Memory B cell (primary cell): Measurements from ENCODE around the gene JADE3.
"Not testable (repeated sequence)": the region's sequence is repeated elsewhere in the genome, so short reads cannot be mapped to it uniquely, and the experiment has no call there.

Experiments
- ATAC-seq: fragments of 150-1000 bp; cut with Tn5 transposase; 2 replicates; pipeline ENCODE4 v1.10.0; 2021; ENCODE audit warnings: low read depth, mild to moderate bottlenecking, moderate library complexity
- DNase-seq, 2 donors: peaks; one replicate each; pipeline ENCODE4 v3.0.0; 2022; ENCODE audit warnings: low spot score in 2 of 2
- H3K27ac Mint-ChIP-seq: one replicate; pipeline ENCODE4 v1.8.0; 2022; ENCODE audit warnings: mild to moderate bottlenecking, moderate library complexity, mixed read lengths
- H3K27me3 Mint-ChIP-seq: one replicate; pipeline ENCODE4 v1.8.0; 2022; ENCODE audit warnings: mixed read lengths
- H3K36me3 Mint-ChIP-seq: one replicate; pipeline ENCODE4 v1.8.0; 2022; ENCODE audit warnings: mild to moderate bottlenecking, mixed read lengths
- H3K4me1 Mint-ChIP-seq: one replicate; pipeline ENCODE4 v1.8.0; 2022; ENCODE audit warnings: mixed read lengths
- H3K4me3 Mint-ChIP-seq: one replicate; pipeline ENCODE4 v1.8.0; 2022; ENCODE audit warnings: mild to moderate bottlenecking, moderate library complexity, mixed read lengths
- H3K9me3 Mint-ChIP-seq: one replicate; pipeline ENCODE4 v1.8.0; 2022; ENCODE audit warnings: mixed read lengths

JADE3 gene

DNA sequence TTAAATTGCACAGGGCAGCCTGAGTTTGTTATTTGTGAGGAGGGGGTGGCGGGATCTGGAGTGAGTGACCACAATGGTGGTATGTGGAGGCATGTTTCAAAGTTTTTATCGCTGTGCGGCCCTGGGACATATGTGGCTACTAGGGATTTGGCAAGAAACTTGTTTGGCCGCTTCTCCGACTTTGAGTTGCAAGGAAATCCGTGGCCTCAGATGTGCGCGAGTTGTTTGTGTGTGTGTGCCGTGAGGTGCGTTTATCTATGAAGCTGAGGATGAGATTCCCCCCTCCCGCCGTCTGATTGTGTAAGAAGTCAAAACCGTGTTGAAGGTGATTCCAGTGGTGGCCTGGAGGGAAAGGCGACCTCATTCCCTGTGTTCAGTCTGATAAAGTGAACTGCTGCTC, 1.4 kb downstream of the JADE3 start:
- Mint-ChIP-seq H3K27ac (peak overlapping the region; percentile 83), H3K9me3 (no peaks in the 10 kb centered on the region), H3K27me3 (no peaks in the 10 kb centered on the region), H3K4me3 (peak overlapping the region; percentile 90), H3K36me3 (no peaks in the 10 kb centered on the region), H3K4me1 (peaks cover 28% of the 10 kb centered on the region)
- no peak for DNase-seq
- ATAC-seq = no peak

DNA sequence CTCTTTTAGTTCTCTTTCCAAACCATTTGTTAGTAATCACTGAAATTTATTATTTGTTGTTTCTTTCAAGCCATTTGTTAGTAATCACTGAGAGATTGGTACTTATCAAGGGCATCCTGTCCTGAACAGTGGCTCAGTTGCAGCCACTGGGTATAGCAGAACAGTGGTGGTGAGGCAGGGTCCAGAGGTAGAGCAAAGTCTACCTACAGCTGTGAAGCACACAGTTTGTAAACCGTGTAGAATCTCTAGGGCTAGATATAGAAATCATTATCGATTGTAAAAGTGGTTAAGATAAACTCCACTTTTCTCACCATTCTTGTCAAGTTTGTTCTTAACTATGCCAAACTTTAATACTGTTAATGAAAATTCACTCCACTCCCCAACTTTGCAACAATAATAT, 4.1 kb downstream of the JADE3 start:
- Mint-ChIP-seq H3K9me3 (no peaks in the 10 kb centered on the region), H3K4me1 (peaks cover 29% of the 10 kb centered on the region), H3K4me3 (no peak overlapping the region), H3K36me3 (peaks cover 2% of the 10 kb centered on the region), H3K27me3 (no peaks in the 10 kb centered on the region), H3K27ac (peak overlapping the region; percentile 56)
- no peak for DNase-seq
- ATAC-seq = no peak

- no peak overlapping the region for H3K4me3 Mint-ChIP-seq
- H3K4me1 Mint-ChIP-seq = peaks cover 32% of the 10 kb centered on the region
- H3K9me3 Mint-ChIP-seq = no peaks in the 10 kb centered on the region
- H3K27me3 Mint-ChIP-seq = no peaks in the 10 kb centered on the region
- peak overlapping the region; percentile 56 for H3K27ac Mint-ChIP-seq
- DNase-seq (no peak), ATAC-seq (no peak)
- H3K36me3 Mint-ChIP-seq = peaks cover 4% of the 10 kb centered on the region
Measured at GRCh38 chrX:46917622-46918021, 5.4 kb downstream of the JADE3 start.

GRCh38 chrX:46918434-46918833, 6.2 kb downstream of the JADE3 start:
- DNase-seq = no peak
- Mint-ChIP-seq H3K27ac (no peak overlapping the region), H3K4me1 (peaks cover 32% of the 10 kb centered on the region), H3K36me3 (peaks cover 4% of the 10 kb centered on the region), H3K4me3 (no peak overlapping the region), H3K9me3 (no peaks in the 10 kb centered on the region), H3K27me3 (no peaks in the 10 kb centered on the region)
- no peak for ATAC-seq

DNA sequence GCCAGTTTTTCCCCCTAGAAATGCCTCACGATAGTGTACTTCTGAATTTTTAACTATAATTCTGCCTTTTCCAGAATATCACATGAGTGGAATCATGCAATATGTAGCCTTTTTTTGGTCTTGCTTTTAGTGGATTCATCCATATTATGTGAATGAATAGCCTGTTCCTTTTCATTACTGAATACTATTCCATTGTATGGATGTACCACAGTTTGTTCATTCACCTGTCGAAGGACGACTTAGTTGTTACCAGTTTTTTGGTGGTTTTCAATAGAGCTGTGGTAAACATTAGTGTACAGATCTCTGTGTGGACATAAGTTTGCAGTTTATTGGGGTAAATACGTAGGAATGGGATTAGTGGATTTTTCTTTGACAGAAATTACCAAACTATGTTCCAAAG, 8.0 kb downstream of the JADE3 start:
- peaks cover 22% of the 10 kb centered on the region for H3K4me1 Mint-ChIP-seq
- H3K9me3 Mint-ChIP-seq = no peaks in the 10 kb centered on the region
- no peaks in the 10 kb centered on the region for H3K27me3 Mint-ChIP-seq
- H3K4me3 Mint-ChIP-seq = no peak overlapping the region
- H3K27ac Mint-ChIP-seq = no peak overlapping the region
- DNase-seq = no peak
- ATAC-seq = no peak
- peaks cover 4% of the 10 kb centered on the region for H3K36me3 Mint-ChIP-seq

- Mint-ChIP-seq H3K4me1 (peaks cover 9% of the 10 kb centered on the region), H3K27ac (no peak overlapping the region), H3K4me3 (no peak overlapping the region), H3K36me3 (peaks cover 4% of the 10 kb centered on the region), H3K9me3 (no peaks in the 10 kb centered on the region), H3K27me3 (no peaks in the 10 kb centered on the region)
- DNase-seq = no peak
- ATAC-seq = no peak
Measured at GRCh38 chrX:46922611-46923010, 10.4 kb downstream of the JADE3 start.

GRCh38 chrX:46927718-46928117, 15.5 kb downstream of the JADE3 start:
- Mint-ChIP-seq H3K27ac (peak overlapping the region; percentile 56), H3K4me3 (no peak overlapping the region), H3K9me3 (no peaks in the 10 kb centered on the region), H3K4me1 (peaks cover 18% of the 10 kb centered on the region), H3K27me3 (no peaks in the 10 kb centered on the region), H3K36me3 (peaks cover 10% of the 10 kb centered on the region)
- no peak for DNase-seq
- no peak for ATAC-seq

DNA sequence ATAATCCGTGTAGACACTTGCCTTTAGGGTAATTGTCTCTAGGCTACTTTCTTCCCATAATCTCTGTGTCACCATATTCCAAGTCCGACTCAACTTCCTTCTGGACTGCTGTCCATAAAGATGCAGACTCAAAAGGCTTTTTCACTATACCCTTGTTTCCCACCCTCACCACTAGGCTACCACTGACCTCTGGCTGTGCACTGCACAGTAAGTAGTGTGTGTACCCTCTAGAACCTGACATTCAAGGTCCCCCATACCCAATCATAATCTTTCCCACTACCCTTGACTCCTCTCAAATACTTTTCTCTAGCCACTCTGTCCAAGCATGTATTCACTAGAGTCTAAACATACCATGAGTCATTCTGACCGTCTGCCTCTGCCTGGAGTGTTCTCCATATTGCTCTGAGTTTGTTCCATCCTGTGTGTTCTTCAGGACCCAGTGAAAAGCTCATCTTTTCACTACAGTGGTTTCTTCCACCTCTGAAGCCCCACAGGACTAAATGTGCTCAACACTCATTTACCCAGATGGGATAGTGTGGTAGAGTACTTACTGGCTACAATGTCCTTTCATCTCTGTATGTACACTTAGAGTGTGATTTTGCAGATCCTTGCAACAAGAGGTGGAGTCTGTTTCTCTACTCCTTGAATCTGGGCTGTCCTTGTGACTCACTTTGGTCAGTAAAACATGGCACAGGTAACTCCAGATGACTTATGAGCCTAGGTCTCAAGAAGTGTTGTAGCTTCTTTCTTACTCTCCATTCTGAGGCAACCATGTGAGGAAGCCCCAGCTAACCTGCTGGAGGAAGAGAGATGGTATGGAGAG, 17.4 kb downstream of the JADE3 start:
- Mint-ChIP-seq H3K9me3 (no peaks in the 10 kb centered on the region), H3K4me1 (peaks cover 25% of the 10 kb centered on the region), H3K4me3 (no peak overlapping the region), H3K27ac (peak overlapping the region; percentile 78), H3K27me3 (no peaks in the 10 kb centered on the region), H3K36me3 (peaks cover 10% of the 10 kb centered on the region)
- ATAC-seq (no peak), DNase-seq (no peak)

GRCh38 chrX:46935295-46935694, 23.1 kb downstream of the JADE3 start:
- H3K4me1 Mint-ChIP-seq = peaks cover 26% of the 10 kb centered on the region

DNA sequence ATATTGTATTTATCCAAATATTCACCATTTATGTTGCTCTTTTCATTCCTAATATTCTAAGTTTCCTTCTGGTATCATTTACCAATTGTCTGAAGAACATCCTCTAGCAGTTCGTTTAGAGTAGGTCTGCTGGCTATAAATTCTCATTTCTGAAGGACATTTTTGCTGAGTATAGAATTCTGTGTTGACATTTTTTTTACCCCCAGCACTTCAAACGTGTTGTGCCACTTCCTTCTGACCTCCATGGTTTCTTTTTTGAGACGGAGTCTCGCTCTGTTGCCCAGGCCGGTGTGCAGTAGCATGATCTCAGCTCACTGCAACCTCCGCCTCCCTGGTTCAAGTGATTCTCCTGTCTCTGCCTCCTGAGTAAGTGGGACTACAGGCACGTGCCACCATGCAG, 26.4 kb downstream of the JADE3 start:
- Mint-ChIP-seq H3K9me3 (peaks cover 3% of the 10 kb centered on the region), H3K27ac (no peak overlapping the region), H3K36me3 (peaks cover 3% of the 10 kb centered on the region), H3K27me3 (no peaks in the 10 kb centered on the region), H3K4me1 (peaks cover 24% of the 10 kb centered on the region), H3K4me3 (no peak overlapping the region)
- ATAC-seq (no peak), DNase-seq (no peak)

More at GRCh38 chrX:46935295-46935694, 23.1 kb downstream of the JADE3 start:
- DNase-seq (no peak), ATAC-seq (no peak)
- no peaks in the 10 kb centered on the region for H3K27me3 Mint-ChIP-seq
- peaks cover 3% of the 10 kb centered on the region for H3K36me3 Mint-ChIP-seq
- no peak overlapping the region for H3K4me3 Mint-ChIP-seq
- H3K9me3 Mint-ChIP-seq = peaks cover 1% of the 10 kb centered on the region
- H3K27ac Mint-ChIP-seq = peak overlapping the region; percentile 89

GRCh38 chrX:46941341-46941740, 29.1 kb downstream of the JADE3 start:
- H3K4me1 Mint-ChIP-seq = peaks cover 35% of the 10 kb centered on the region
- H3K4me3 Mint-ChIP-seq = no peak overlapping the region
- no peaks in the 10 kb centered on the region for H3K27me3 Mint-ChIP-seq
- no peak for DNase-seq
- H3K36me3 Mint-ChIP-seq = peaks cover 3% of the 10 kb centered on the region
- H3K9me3 Mint-ChIP-seq = peaks cover 3% of the 10 kb centered on the region
- ATAC-seq = peak; percentile 29
- H3K27ac Mint-ChIP-seq = no peak overlapping the region

- peaks cover 2% of the 10 kb centered on the region for H3K36me3 Mint-ChIP-seq
- H3K4me3 Mint-ChIP-seq = peak overlapping the region; percentile 50
- no peaks in the 10 kb centered on the region for H3K27me3 Mint-ChIP-seq
- H3K4me1 Mint-ChIP-seq = peaks cover 33% of the 10 kb centered on the region
- H3K27ac Mint-ChIP-seq = peak overlapping the region; percentile 85
- DNase-seq (no peak), ATAC-seq (peak; percentile 83)
- no peaks in the 10 kb centered on the region for H3K9me3 Mint-ChIP-seq
Measured at GRCh38 chrX:46953137-46953527, 40.9 kb downstream of the JADE3 start.

- Mint-ChIP-seq H3K36me3 (peaks cover 2% of the 10 kb centered on the region), H3K4me1 (peaks cover 34% of the 10 kb centered on the region), H3K4me3 (peak overlapping the region; percentile 50), H3K27me3 (no peaks in the 10 kb centered on the region), H3K27ac (peak overlapping the region; percentile 85), H3K9me3 (no peaks in the 10 kb centered on the region)
- no peak for DNase-seq
- ATAC-seq = peak; percentile 60
Measured at GRCh38 chrX:46953597-46953996, 41.4 kb downstream of the JADE3 start.

DNA sequence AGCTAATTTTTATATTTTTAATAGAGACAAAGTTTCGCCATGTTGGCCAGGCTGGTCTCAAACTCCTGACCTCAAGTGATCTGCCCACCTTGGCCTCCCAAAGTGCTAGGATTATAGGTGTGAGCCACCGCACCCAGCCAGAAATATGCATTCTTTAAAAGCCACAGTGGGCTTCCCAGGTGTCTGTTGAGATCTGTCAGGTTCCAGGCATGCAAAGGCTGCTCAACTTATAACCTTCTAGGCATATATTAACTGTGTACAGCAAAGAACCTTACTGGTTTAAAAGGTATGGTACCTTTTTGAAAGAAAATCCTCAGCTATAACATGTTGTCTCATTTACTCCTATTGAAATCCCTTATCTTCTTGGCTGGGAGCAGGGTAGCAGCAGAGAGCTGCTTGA, 42.5 kb downstream of the JADE3 start:
- no peak for DNase-seq

GRCh38 chrX:46956589-46956988, 44.4 kb downstream of the JADE3 start:
- ATAC-seq, H3K27me3 Mint-ChIP-seq: not testable (repeated sequence)
- H3K4me3 Mint-ChIP-seq = peak overlapping the region; percentile 51

More for the DNA sequence above, 42.5 kb downstream of the JADE3 start:
- H3K4me3 Mint-ChIP-seq = no peak overlapping the region
- peak overlapping the region; percentile 67 for H3K27ac Mint-ChIP-seq
- peaks cover 2% of the 10 kb centered on the region for H3K36me3 Mint-ChIP-seq
- no peak for ATAC-seq
- peaks cover 40% of the 10 kb centered on the region for H3K4me1 Mint-ChIP-seq
- H3K27me3 Mint-ChIP-seq = no peaks in the 10 kb centered on the region
- no peaks in the 10 kb centered on the region for H3K9me3 Mint-ChIP-seq

More at GRCh38 chrX:46956589-46956988, 44.4 kb downstream of the JADE3 start:
- not testable (repeated sequence) for DNase-seq, H3K36me3 Mint-ChIP-seq, H3K27ac Mint-ChIP-seq, H3K9me3 Mint-ChIP-seq
- peaks cover 43% of the 10 kb centered on the region for H3K4me1 Mint-ChIP-seq
